T-helper 2 cell treated with Interferon-gamma antibody and Interleukin-4, amounts not matched to agents 5 μg/mL and 100 μg/mL, for 36 hours (primary cell): ENCODE results near the gene REC8.
"Not testable (repeated sequence)": the region's sequence is repeated elsewhere in the genome, so short reads cannot be mapped to it uniquely, and the experiment has no call there.

ENCODE experiments used
- DNase-seq: peaks from one replicate; pipeline ENCODE4 v3.0.0; 2021; ENCODE audit warnings: low spot score
- H3K27ac Mint-ChIP-seq: one replicate; pipeline ENCODE4 v1.8.0; 2021; ENCODE audit warnings: mild to moderate bottlenecking, mixed read lengths
- H3K27me3 Mint-ChIP-seq: one replicate; pipeline ENCODE4 v1.8.0; 2021; ENCODE audit warnings: low read depth, mixed read lengths
- H3K36me3 Mint-ChIP-seq: one replicate; pipeline ENCODE4 v1.8.0; 2021; ENCODE audit warnings: low read depth, mixed read lengths
- H3K4me1 Mint-ChIP-seq: one replicate; pipeline ENCODE4 v1.8.0; 2021; ENCODE audit warnings: low read depth, mixed read lengths
- H3K4me3 Mint-ChIP-seq: one replicate; pipeline ENCODE4 v1.8.0; 2022; ENCODE audit warnings: mild to moderate bottlenecking, moderate library complexity, mixed read lengths
- H3K9me3 Mint-ChIP-seq: one replicate; pipeline ENCODE4 v1.8.0; 2021; ENCODE audit warnings: mixed read lengths

Gene REC8

GRCh38 chr14:24219080-24219479 lies 47.2 kb downstream of the REC8 start:
- Mint-ChIP-seq H3K9me3 (no peaks in the 10 kb centered on the region), H3K27me3 (no peaks in the 10 kb centered on the region), H3K36me3 (peaks cover 17% of the 10 kb centered on the region), H3K4me3 (no peak overlapping the region), H3K4me1 (peaks cover 15% of the 10 kb centered on the region), H3K27ac (no peak overlapping the region)
- DNase-seq = no peak

DNA sequence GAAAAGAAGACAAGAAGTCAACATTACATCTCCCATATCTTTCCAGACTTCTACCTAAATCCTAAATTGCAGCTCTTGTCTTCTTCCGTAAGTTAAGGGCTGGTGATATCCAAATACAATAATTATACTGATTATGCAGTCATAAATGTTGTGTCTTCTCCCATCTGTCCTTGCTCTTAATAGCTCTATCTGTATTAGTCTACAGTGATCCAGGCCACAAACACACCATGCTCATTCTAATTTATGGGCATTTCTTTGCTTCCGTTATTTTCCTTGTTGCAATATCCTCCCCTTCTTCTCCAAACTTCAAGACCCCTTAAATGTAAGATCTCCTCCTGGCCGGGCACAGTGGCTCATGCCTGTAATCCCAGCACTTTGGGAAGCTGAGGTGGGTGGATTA lies 47.6 kb downstream of the REC8 start:
- Mint-ChIP-seq H3K9me3 (no peaks in the 10 kb centered on the region), H3K27me3 (no peaks in the 10 kb centered on the region), H3K4me1 (peaks cover 12% of the 10 kb centered on the region), H3K27ac (no peak overlapping the region), H3K4me3 (no peak overlapping the region), H3K36me3 (peaks cover 15% of the 10 kb centered on the region)
- DNase-seq = no peak

DNA sequence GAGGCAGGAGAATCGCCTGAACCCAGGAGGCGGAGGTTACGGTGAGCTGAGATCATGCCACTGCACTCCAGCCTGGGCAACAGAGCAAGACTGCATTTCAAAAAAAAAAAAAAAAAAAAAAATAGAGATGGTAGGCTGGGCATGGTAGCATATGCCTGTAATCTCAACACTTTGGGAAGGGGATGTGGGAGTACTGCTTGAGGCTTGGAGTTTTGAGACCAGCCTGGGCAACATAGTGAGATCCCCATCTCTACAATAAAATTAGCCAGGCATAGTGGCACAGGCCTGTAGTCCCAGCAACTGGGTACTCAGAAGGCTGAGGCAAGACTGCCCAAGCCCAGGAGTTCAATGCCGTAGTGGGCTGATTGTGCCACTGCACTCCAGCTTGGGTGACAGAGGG lies 51.1 kb downstream of the REC8 start:
- H3K27ac Mint-ChIP-seq, H3K4me3 Mint-ChIP-seq, H3K9me3 Mint-ChIP-seq, DNase-seq, H3K27me3 Mint-ChIP-seq: not testable (repeated sequence)
- H3K4me1 Mint-ChIP-seq = peaks cover 11% of the 10 kb centered on the region
- H3K36me3 Mint-ChIP-seq = peaks cover 12% of the 10 kb centered on the region

DNA sequence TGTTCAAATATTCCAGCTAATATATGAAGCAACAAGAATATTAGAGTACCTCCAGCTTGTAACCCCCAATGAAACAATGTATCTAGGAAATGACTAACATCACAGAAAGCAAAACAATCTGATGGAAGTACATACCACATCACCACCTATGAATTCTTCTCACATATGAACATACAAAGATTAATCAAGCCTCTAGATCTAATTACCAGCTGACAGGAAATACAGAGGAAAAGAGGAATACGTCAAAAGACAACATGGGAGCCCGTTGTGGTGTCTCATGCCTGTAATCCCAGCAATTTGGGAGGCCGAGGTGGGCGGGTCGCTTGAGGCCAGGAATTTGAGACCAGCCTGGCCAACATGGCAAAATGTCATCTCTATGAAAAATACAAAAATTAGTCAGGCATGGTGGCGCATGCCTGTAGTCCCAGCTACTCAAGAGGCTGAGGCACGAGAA lies 52.8 kb downstream of the REC8 start:
- no peaks in the 10 kb centered on the region for H3K27me3 Mint-ChIP-seq
- no peak for DNase-seq
- H3K27ac Mint-ChIP-seq = peak overlapping the region; percentile 18
- peaks cover 11% of the 10 kb centered on the region for H3K4me1 Mint-ChIP-seq
- H3K9me3 Mint-ChIP-seq = no peaks in the 10 kb centered on the region
- no peak overlapping the region for H3K4me3 Mint-ChIP-seq
- peaks cover 10% of the 10 kb centered on the region for H3K36me3 Mint-ChIP-seq

- H3K9me3 Mint-ChIP-seq = no peaks in the 10 kb centered on the region
- H3K27me3 Mint-ChIP-seq = no peaks in the 10 kb centered on the region
- DNase-seq = no peak
- no peak overlapping the region for H3K27ac Mint-ChIP-seq
- H3K4me1 Mint-ChIP-seq = peaks cover 18% of the 10 kb centered on the region
- H3K36me3 Mint-ChIP-seq = peaks cover 10% of the 10 kb centered on the region
- no peak overlapping the region for H3K4me3 Mint-ChIP-seq
Measured at GRCh38 chr14:24226473-24226872, 54.6 kb downstream of the REC8 start.

DNA sequence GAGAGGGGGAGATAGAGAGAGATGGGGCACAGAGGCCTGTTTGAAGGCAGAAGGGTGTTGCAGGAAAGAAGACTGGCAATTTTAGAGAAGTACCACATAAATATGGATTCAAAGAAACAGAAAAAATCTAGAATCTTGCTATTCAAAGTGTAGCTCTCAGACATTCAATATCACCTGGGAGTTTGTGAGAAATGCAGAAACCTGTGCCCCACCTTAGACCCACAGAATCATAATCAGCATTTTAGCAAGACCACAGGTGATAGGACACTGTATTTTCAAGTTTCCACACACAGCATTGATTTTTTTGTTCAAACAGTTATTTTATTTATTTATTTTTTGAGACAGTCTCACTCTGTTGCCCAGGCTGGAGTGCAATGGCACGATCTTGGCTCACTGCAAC lies 57.0 kb downstream of the REC8 start:
- Mint-ChIP-seq H3K4me1 (peaks cover 24% of the 10 kb centered on the region), H3K9me3 (no peaks in the 10 kb centered on the region), H3K36me3 (peaks cover 10% of the 10 kb centered on the region), H3K27me3 (no peaks in the 10 kb centered on the region), H3K27ac (no peak overlapping the region), H3K4me3 (no peak overlapping the region)
- no peak for DNase-seq
